Eye (tissue), 1 donor: ENCODE data around the gene ZGPAT.

ENCODE experiments used
- DNase-seq: peaks from one replicate; pipeline ENCODE4 v3.0.0-alpha.2; 2015

Gene ZGPAT

GRCh38 chr20:63735859-63736718 lies 28.2 kb downstream of the ZGPAT start, which contains the start of gene LIME1:
LIME1 (plus strand) TSS chr20:63736664; CDS start chr20:63737550, 886 bp downstream.
- DNase-seq = peak; percentile 50

GRCh38 chr20:63736893-63737694 lies 29.3 kb downstream of the ZGPAT start:
- no peak for DNase-seq

- DNase-seq = no peak
These were observed 29.8 kb downstream of the ZGPAT start for GRCh38 chr20:63737695-63737944.

- no peak for DNase-seq
These were observed 30.3 kb downstream of the ZGPAT start for GRCh38 chr20:63737945-63738686.

- DNase-seq = peak; percentile 83
These were observed 30.9 kb downstream of the ZGPAT start for GRCh38 chr20:63738687-63739129.

GRCh38 chr20:63739130-63740069 lies 31.6 kb downstream of the ZGPAT start, which contains the start of gene SLC2A4RG:
SLC2A4RG (plus strand) TSS chr20:63739776; CDS start chr20:63739913, 137 bp downstream.
- DNase-seq = peak; percentile 86

- DNase-seq = peak; percentile 61
These were observed 32.3 kb downstream of the ZGPAT start for GRCh38 chr20:63740070-63740626.

- peak; percentile 92 for DNase-seq
These were observed 33.0 kb downstream of the ZGPAT start for GRCh38 chr20:63740627-63741353.

GRCh38 chr20:63741354-63741675 lies 33.5 kb downstream of the ZGPAT start:
- no peak for DNase-seq

- no peak for DNase-seq
These were observed 34.0 kb downstream of the ZGPAT start for GRCh38 chr20:63741676-63742380.

- no peak for DNase-seq
These were observed 34.7 kb downstream of the ZGPAT start for GRCh38 chr20:63742381-63743024.

- no peak for DNase-seq
These were observed 35.6 kb downstream of the ZGPAT start for GRCh38 chr20:63743210-63743970.

- DNase-seq = no peak
These were observed 36.3 kb downstream of the ZGPAT start for GRCh38 chr20:63744158-63744557.

GRCh38 chr20:63744574-63745423 lies 37.0 kb downstream of the ZGPAT start:
- DNase-seq = no peak

- no peak for DNase-seq
These were observed 37.6 kb downstream of the ZGPAT start for GRCh38 chr20:63745424-63745805.

GRCh38 chr20:63745961-63746731 lies 38.3 kb downstream of the ZGPAT start:
- DNase-seq = no peak

- no peak for DNase-seq
These were observed 39.0 kb downstream of the ZGPAT start for GRCh38 chr20:63746751-63747315.
